Measurements from ENCODE around the gene FAT2.

Gene FAT2

GRCh38 chr5:151553130-151553670 is 37.9 kb downstream of the FAT2 start:
- DNase-seq = no peak

DNA sequence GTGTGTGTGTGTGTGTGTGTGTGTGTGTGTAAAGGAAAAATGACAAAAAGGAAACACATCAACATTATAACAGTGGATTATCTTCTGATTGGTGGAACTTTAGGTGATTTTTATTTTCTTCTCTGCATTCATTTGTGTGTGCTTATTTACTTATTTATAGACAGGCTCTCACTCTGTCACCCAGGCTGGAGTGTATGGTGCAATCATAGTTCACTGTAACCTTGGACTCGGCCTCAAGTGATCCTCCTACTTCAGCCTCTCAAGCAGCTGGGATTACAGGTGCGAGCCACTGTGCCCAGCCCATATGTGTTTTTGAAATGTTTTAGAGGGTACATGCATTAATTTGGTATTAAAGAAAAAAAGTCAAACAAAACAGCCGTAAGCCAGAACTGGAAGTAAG is 39.1 kb downstream of the FAT2 start:
- no peak for DNase-seq

DNA sequence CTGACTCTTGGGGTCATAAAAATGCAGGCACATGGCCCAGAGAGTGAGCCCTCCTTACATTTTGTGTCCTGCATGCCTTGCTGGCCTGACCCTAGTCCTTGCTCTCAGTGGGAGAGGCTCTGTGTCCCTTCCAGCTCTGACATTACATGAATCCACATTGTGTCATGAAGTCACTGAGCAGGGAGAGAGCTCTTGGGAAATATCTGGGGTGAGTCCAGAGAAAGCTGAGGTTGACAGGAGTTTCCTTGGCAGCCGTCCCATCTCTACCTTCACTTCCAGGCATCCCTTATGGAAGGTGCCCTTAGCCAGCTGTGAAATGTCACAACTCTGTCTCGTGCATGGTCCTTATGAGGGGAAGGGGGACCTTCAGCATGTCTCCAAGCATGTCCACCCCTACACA is 41.0 kb downstream of the FAT2 start:
- peak; percentile 17 for DNase-seq

DNA sequence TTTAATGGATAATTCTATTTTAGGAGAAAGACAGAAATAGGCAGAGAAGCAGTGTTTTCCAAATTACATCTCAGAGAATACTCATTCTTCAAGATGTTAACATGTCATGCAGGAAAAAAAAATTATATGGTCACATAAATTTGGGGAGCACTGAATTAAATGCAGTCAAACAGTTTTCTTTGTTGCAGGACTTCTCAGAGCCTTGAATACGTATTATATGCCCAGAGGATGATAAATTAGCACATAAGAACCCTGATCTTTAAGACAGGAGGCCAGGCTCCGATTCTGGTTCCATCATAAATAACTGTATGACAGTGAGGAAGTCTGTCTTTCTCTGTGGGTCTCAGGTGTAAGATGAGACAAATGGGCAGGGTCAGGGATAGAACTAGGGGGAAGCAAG is 41.4 kb downstream of the FAT2 start:
- DNase-seq = no peak

GRCh38 chr5:151547364-151547763 is 43.8 kb downstream of the FAT2 start:
- peak; percentile 44 for DNase-seq

GRCh38 chr5:151541571-151541970 is 49.6 kb downstream of the FAT2 start:
- DNase-seq = no peak

All from NCI-H2029 treated with DMSO at 0.1 percent for 48 hours (cell line).